Small intestine (tissue), 7 donors: ENCODE data around the gene ZSWIM6. TPM values are rescaled to one million over a fixed set of nuclear protein-coding genes. Genes with fewer than 3 reads are reported as not detected.

Experiments used
- DNase-seq, 2 donors: peaks; one replicate each; pipeline versions ENCODE4 v3.0.0 to v3.0.0-alpha.2; 2013
- FAIRE-seq: peaks from 2 replicates; lab custom pipeline; 2012; peaks lifted over from hg19 to GRCh38; lab: Jason Lieb, UNC
- H3K27ac ChIP-seq, 3 donors: one replicate each; pipeline ENCODE4 v1.5.1; 2013; ENCODE audit warnings: low read length in 2 of 3, mild to moderate bottlenecking in 2 of 3, control low read depth in 1 of 3, inconsistent platforms in 1 of 3, low read depth in 1 of 3, moderate library complexity in 1 of 3
- H3K27me3 ChIP-seq, 3 donors: one replicate each; pipeline ENCODE4 v1.6.1; 2013; ENCODE audit warnings: low read length in 3 of 3, inconsistent platforms in 1 of 3; ENCODE audit not compliant: control insufficient read depth in 3 of 3, insufficient read depth in 3 of 3
- H3K36me3 ChIP-seq, 3 donors: one replicate each; pipeline ENCODE4 v1.6.1; 2013; ENCODE audit warnings: low read length in 3 of 3, inconsistent platforms in 1 of 3, low read depth in 1 of 3, mild to moderate bottlenecking in 1 of 3, moderate library complexity in 1 of 3; ENCODE audit not compliant: control insufficient read depth in 3 of 3, insufficient read depth in 2 of 3
- H3K4me1 ChIP-seq, 3 donors: one replicate each; pipeline ENCODE4 v1.6.1; 2013; ENCODE audit warnings: low read length in 2 of 3, inconsistent platforms in 1 of 3, low read depth in 1 of 3, mild to moderate bottlenecking in 1 of 3, moderate library complexity in 1 of 3; ENCODE audit not compliant: control insufficient read depth in 3 of 3, insufficient read depth in 2 of 3
- H3K4me3 ChIP-seq, 3 donors: one replicate each; pipeline ENCODE4 v1.5.1; 2013; ENCODE audit warnings: low read length in 3 of 3, control low read depth in 1 of 3, inconsistent platforms in 1 of 3, low read depth in 1 of 3, mild to moderate bottlenecking in 1 of 3, moderate library complexity in 1 of 3
- H3K9me3 ChIP-seq, 2 donors: one replicate each; pipeline ENCODE4 v1.6.1; 2013; ENCODE audit warnings: low read depth in 1 of 2, low read length in 1 of 2; ENCODE audit not compliant: control insufficient read depth in 2 of 2, insufficient read depth in 1 of 2
- WGBS, 3 donors: extraction: QIAGEN DNeasy Blood & Tissue Kit; methylation state at CpG; one replicate each; pipeline ENCODE4 v1.1.7; 2013; 5-methylcytosine and 5-hydroxymethylcytosine counted together
- polyA plus RNA-seq, 4 donors: library from polyadenylated mRNA; stranded (reverse) in 3 of 4; unstranded in 1 of 4; fragments of 200-250 nt in 3 of 4; fragments of 120-200 nt in 1 of 4; gene quantifications; one replicate each; pipeline versions ENCODE4 v1.2.1 to v1.2.3, GENCODE V29; 2013
- donor health status: healthy with polysubstance abuse.
- donor health status: control.
- donor health status: control.
- donor health status: Bipolar disorder and iron deficiency.
- donor health status: healthy.

The ZSWIM6 gene
- polyA plus RNA-seq, 4 donors: 3.2 to 14.6 (median 4.2) TPM

GRCh38 chr5:61582887-61583286, 250.8 kb downstream of the ZSWIM6 start:
- no peak for FAIRE-seq
- 65 to 77% (median 73%) methylated on average over 3 of the region's 3 CpGs for WGBS, 3 donors

DNA sequence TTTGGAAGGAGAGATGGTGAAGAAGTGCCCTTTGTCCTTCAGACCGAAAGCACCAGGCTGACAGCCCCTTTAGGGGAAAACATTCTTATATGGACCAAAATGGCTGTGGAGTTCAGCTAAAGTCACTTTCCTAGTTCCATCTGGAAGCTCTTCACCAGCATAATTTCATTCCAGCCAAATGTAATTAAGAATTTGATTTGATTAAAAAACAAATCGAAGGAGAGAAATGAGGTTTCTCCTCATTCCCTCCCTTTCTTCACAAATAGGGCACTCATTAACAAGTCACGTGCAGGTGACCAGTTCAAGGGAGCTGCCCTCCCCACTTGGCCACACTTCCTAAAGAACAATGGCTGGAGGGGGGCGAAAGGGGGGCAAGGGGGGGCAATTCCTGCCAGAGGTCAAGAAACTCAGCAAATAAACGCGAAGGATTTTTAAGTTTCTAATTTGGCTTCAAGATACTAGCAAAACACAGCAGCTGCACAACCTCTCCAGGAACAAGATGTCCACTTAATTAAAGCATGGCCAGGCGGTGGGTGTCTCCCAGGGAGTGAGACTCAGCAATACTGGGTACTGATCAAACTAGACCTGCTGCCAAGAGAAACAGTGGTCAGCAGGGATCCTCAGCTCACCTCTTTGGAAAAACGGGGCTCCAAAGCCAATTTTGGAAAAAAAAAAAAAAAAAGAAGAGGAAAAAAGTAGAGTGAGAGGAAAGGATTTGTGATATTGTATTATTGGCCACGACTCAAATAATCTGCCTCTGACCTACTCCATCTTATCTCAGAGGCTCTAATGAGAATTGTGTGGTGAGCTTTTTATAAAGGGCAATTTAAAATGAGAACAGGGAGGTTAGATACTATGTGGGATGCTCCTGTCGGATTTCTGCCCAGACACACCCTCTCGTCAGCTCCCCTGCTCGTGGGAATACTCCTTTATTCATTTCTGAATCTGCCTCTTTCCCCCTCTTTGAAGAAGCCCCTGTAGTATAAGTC, 254.3 kb downstream of the ZSWIM6 start:
- DNase-seq (no peak), FAIRE-seq (no peak)
- no peaks in the 10 kb centered on the region for H3K4me1 ChIP-seq
- no peak overlapping the region for H3K4me3 ChIP-seq
- whole genome bisulfite sequencing, 3 donors: 51 to 65% (median 53%) methylated on average over 12 of the region's 12 CpGs
- peaks cover 0 to 10% (median 0%) of the 10 kb centered on the region in 3 donors for H3K27me3 ChIP-seq
- H3K36me3 ChIP-seq: no peaks in the 10 kb centered on the region
- H3K9me3 ChIP-seq: peaks cover 0 to 4% of the 10 kb centered on the region in 2 donors
- H3K27ac ChIP-seq: peak overlapping the region in 1 of 3 donors; percentile 23

More at GRCh38 chr5:61582887-61583286, 250.8 kb downstream of the ZSWIM6 start:
- no peak for DNase-seq
- Histone ChIP-seq H3K9me3 (peaks cover 0 to 4% of the 10 kb centered on the region in 2 donors), H3K36me3 (no peaks in the 10 kb centered on the region), H3K27me3 (peaks cover 0 to 7% (median 0%) of the 10 kb centered on the region in 3 donors), H3K4me1 (no peaks in the 10 kb centered on the region), H3K27ac (no peak overlapping the region), H3K4me3 (no peak overlapping the region)

GRCh38 chr5:61587125-61587524, 255.1 kb downstream of the ZSWIM6 start:
- Histone ChIP-seq H3K4me3 (no peak overlapping the region), H3K9me3 (peaks cover 0 to 4% of the 10 kb centered on the region in 2 donors), H3K4me1 (no peaks in the 10 kb centered on the region), H3K36me3 (no peaks in the 10 kb centered on the region), H3K27ac (no peak overlapping the region), H3K27me3 (peaks cover 0 to 8% (median 0%) of the 10 kb centered on the region in 3 donors)
- WGBS, 3 donors: 88 to 93% (median 88%) methylated on average over 6 of the region's 6 CpGs
- FAIRE-seq (no peak), DNase-seq (no peak)

- H3K4me1 ChIP-seq: no peaks in the 10 kb centered on the region
- H3K9me3 ChIP-seq: peaks cover 0 to 4% of the 10 kb centered on the region in 2 donors
- no peak for FAIRE-seq
- WGBS, 3 donors: 58 to 79% (median 67%) methylated on average over 2 of the region's 2 CpGs
- H3K27me3 ChIP-seq: peaks cover 0 to 6% (median 0%) of the 10 kb centered on the region in 3 donors
- no peak for DNase-seq
- H3K4me3 ChIP-seq: no peak overlapping the region
- H3K36me3 ChIP-seq: no peaks in the 10 kb centered on the region
- H3K27ac ChIP-seq: no peak overlapping the region
These were observed 256.2 kb downstream of the ZSWIM6 start for GRCh38 chr5:61588216-61588615.

- no peak for FAIRE-seq
- Histone ChIP-seq H3K27me3 (peaks cover 0 to 4% (median 0%) of the 10 kb centered on the region in 3 donors), H3K27ac (no peak overlapping the region), H3K9me3 (peaks cover 0 to 4% of the 10 kb centered on the region in 2 donors), H3K4me3 (no peak overlapping the region), H3K4me1 (no peaks in the 10 kb centered on the region), H3K36me3 (no peaks in the 10 kb centered on the region)
- WGBS, 3 donors: 78 to 89% (median 81%) methylated on average over 4 of the region's 4 CpGs
- no peak for DNase-seq
These were observed 257.9 kb downstream of the ZSWIM6 start for GRCh38 chr5:61589946-61590345.

- no peaks in the 10 kb centered on the region for H3K36me3 ChIP-seq
These were observed 258.4 kb downstream of the ZSWIM6 start for GRCh38 chr5:61590473-61590872.

GRCh38 chr5:61591859-61592258, 259.8 kb downstream of the ZSWIM6 start:
- Histone ChIP-seq H3K27ac (no peak overlapping the region), H3K36me3 (no peaks in the 10 kb centered on the region), H3K4me3 (no peak overlapping the region), H3K27me3 (peaks cover 0 to 4% (median 0%) of the 10 kb centered on the region in 3 donors), H3K4me1 (no peaks in the 10 kb centered on the region), H3K9me3 (peaks cover 0 to 5% of the 10 kb centered on the region in 2 donors)
- 91 to 94% (median 91%) methylated on average over 4 of the region's 4 CpGs for WGBS, 3 donors
- DNase-seq: no peak
- no peak for FAIRE-seq

More at GRCh38 chr5:61590473-61590872, 258.4 kb downstream of the ZSWIM6 start:
- H3K27ac ChIP-seq: no peak overlapping the region
- FAIRE-seq: no peak
- no peak for DNase-seq
- no peak overlapping the region for H3K4me3 ChIP-seq
- WGBS, 3 donors: 80 to 88% (median 84%) methylated on average over 2 of the region's 2 CpGs
- peaks cover 0 to 4% of the 10 kb centered on the region in 2 donors for H3K9me3 ChIP-seq
- peaks cover 0 to 4% (median 0%) of the 10 kb centered on the region in 3 donors for H3K27me3 ChIP-seq
- H3K4me1 ChIP-seq: no peaks in the 10 kb centered on the region

GRCh38 chr5:61595426-61595825, 263.4 kb downstream of the ZSWIM6 start:
- Histone ChIP-seq H3K9me3 (peaks cover 0 to 3% of the 10 kb centered on the region in 2 donors), H3K4me1 (no peaks in the 10 kb centered on the region), H3K36me3 (no peaks in the 10 kb centered on the region), H3K27ac (no peak overlapping the region), H3K4me3 (no peak overlapping the region), H3K27me3 (peaks cover 0 to 2% (median 0%) of the 10 kb centered on the region in 3 donors)
- no peak for DNase-seq
- no peak for FAIRE-seq
